Smooth muscle cell (in vitro differentiated cells): Measurements from ENCODE around the gene LRTM2. TPM values are rescaled to one million over a fixed set of nuclear protein-coding genes. Genes with fewer than 3 reads are reported as not detected.

ENCODE experiments used
- DNase-seq: peaks from one replicate; lab custom pipeline; 2025; ENCODE audit not compliant: unreplicated experiment; lab: John Stamatoyannopoulos, UW
- H2AFZ ChIP-seq: fragments of 200-600 bp; sonication (generic); 2 replicates; pipeline ENCODE4 v1.6.0; 2016; ENCODE audit warnings: antibody characterized with exemption, low read depth, mild to moderate bottlenecking
- H3F3A ChIP-seq: fragments of 200-600 bp; sonication (generic); 2 replicates; pipeline ENCODE4 v1.6.0; 2017; ENCODE audit warnings: antibody characterized with exemption, low read depth
- H3K27ac ChIP-seq: fragments of 200-600 bp; sonication (generic); 2 replicates; pipeline ENCODE4 v1.5.1; 2016; ENCODE audit warnings: low read depth, mild to moderate bottlenecking
- H3K27me3 ChIP-seq: fragments of 200-600 bp; sonication (generic); 2 replicates; pipeline ENCODE4 v1.6.1; 2016; ENCODE audit warnings: low read depth, mild to moderate bottlenecking
- H3K36me3 ChIP-seq: fragments of 200-600 bp; sonication (generic); 2 replicates; pipeline ENCODE4 v1.5.1; 2016; ENCODE audit warnings: low read depth
- H3K4me1 ChIP-seq: fragments of 200-600 bp; sonication (generic); 2 replicates; pipeline ENCODE4 v1.5.1; 2016; ENCODE audit warnings: low read depth
- H3K4me2 ChIP-seq: fragments of 200-600 bp; sonication (generic); 2 replicates; pipeline ENCODE4 v1.6.0; 2016; ENCODE audit warnings: mild to moderate bottlenecking
- H3K4me3 ChIP-seq: fragments of 200-600 bp; sonication (generic); 2 replicates; pipeline ENCODE4 v1.5.1; 2016; ENCODE audit warnings: mild to moderate bottlenecking
- H3K79me2 ChIP-seq: fragments of 200-600 bp; sonication (generic); 2 replicates; pipeline ENCODE4 v1.6.0; 2016; ENCODE audit warnings: low read depth, mild to moderate bottlenecking
- H3K9ac ChIP-seq: fragments of 200-600 bp; sonication (generic); 2 replicates; pipeline ENCODE4 v1.6.0; 2016; ENCODE audit warnings: low read depth
- H3K9me3 ChIP-seq: fragments of 200-600 bp; sonication (generic); replicated peaks from 2 replicates; pipeline ENCODE4 v1.5.1; 2016; ENCODE audit warnings: low read depth
- H4K20me1 ChIP-seq: fragments of 200-600 bp; sonication (generic); 2 replicates; pipeline ENCODE4 v1.6.0; 2016; ENCODE audit warnings: low read depth
- WGBS: methylation state at CpG from one replicate; pipeline ENCODE4 v1.1.7; 2016; ENCODE audit warnings: low lambda C conversion rate; 5-methylcytosine and 5-hydroxymethylcytosine counted together
- polyA plus RNA-seq: library from polyadenylated mRNA; unstranded; fragments of >200 nt; fragmentation: Nextera tagmentation; extraction: Ambion mirVana; gene quantifications from 2 replicates; pipeline ENCODE4 v1.2.1, GENCODE V29; 2016
- total RNA-seq: library from RNA; depleted of rRNA; stranded (reverse); fragments of >200 nt; gene quantifications from 2 replicates; pipeline ENCODE4 v1.2.3, GENCODE V29; 2014
- TF ChIP-seq, protein P1 (sequence below): fragments of 200-600 bp; sonication (generic); IDR thresholded peaks from 2 replicates; pipeline ENCODE4 v1.5.1; 2017; ENCODE audit warnings: borderline replicate concordance, mild to moderate bottlenecking, antibody characterized with exemption; ENCODE audit not compliant: insufficient read depth, poor library complexity, severe bottlenecking

LRTM2 gene
- total and polyA plus RNA-seq, 2 experiments from 2014 or later: not detected

DNA sequence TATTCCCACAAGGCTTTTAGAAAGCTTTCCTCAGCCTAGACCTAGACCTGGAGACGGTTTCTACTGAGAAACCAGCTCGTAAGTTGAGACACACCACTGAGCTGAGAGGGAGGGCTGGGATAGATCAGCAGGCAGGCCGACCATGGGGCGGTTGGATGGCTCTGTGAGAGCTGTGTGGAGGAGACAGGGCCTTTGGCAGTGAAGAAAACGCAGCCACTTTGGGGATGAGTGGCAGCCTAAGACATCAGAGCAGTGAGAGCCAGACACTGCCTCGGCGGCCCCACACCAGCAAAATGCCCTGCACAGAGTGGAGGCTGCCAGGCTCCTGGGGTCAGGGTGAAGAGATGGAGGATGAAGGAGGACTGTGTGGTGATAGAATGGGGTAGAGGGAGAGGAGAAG lies 52.1 kb downstream of the LRTM2 start:
- H3K27ac ChIP-seq: no peak overlapping the region
- H3K4me2 ChIP-seq: no peak overlapping the region
- H3K9me3 ChIP-seq: no peaks in the 10 kb centered on the region
- no peaks in the 10 kb centered on the region for H3K36me3 ChIP-seq
- H2AFZ ChIP-seq: no peak overlapping the region
- no peak for DNase-seq
- TF ChIP-seq, protein P1, sequence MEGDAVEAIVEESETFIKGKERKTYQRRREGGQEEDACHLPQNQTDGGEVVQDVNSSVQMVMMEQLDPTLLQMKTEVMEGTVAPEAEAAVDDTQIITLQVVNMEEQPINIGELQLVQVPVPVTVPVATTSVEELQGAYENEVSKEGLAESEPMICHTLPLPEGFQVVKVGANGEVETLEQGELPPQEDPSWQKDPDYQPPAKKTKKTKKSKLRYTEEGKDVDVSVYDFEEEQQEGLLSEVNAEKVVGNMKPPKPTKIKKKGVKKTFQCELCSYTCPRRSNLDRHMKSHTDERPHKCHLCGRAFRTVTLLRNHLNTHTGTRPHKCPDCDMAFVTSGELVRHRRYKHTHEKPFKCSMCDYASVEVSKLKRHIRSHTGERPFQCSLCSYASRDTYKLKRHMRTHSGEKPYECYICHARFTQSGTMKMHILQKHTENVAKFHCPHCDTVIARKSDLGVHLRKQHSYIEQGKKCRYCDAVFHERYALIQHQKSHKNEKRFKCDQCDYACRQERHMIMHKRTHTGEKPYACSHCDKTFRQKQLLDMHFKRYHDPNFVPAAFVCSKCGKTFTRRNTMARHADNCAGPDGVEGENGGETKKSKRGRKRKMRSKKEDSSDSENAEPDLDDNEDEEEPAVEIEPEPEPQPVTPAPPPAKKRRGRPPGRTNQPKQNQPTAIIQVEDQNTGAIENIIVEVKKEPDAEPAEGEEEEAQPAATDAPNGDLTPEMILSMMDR: no peak
- no peaks in the 10 kb centered on the region for H3F3A ChIP-seq
- peaks cover 11% of the 10 kb centered on the region for H3K27me3 ChIP-seq
- WGBS: 88% methylated on average over 7 of the region's 7 CpGs
- no peaks in the 10 kb centered on the region for H3K4me1 ChIP-seq
- no peaks in the 10 kb centered on the region for H3K79me2 ChIP-seq
- no peaks in the 10 kb centered on the region for H4K20me1 ChIP-seq
- H3K9ac ChIP-seq: no peak overlapping the region
- no peak overlapping the region for H3K4me3 ChIP-seq

GRCh38 chr12:1873531-1874510 lies 53.5 kb downstream of the LRTM2 start:
- 76% methylated on average over 5 of the region's 5 CpGs for WGBS
- no peak for DNase-seq

GRCh38 chr12:1875608-1876007 lies 55.2 kb downstream of the LRTM2 start:
- Histone ChIP-seq H3K27ac (no peak overlapping the region), H3K79me2 (no peaks in the 10 kb centered on the region), H3K4me3 (no peak overlapping the region), H3F3A (no peaks in the 10 kb centered on the region), H3K9me3 (no peaks in the 10 kb centered on the region), H2AFZ (no peak overlapping the region), H3K9ac (no peak overlapping the region), H3K4me2 (no peak overlapping the region), H3K27me3 (peaks cover 11% of the 10 kb centered on the region), H3K36me3 (no peaks in the 10 kb centered on the region), H4K20me1 (no peaks in the 10 kb centered on the region), H3K4me1 (no peaks in the 10 kb centered on the region)
- TF ChIP-seq, protein P1: no peak
- WGBS: 93% methylated on average over 6 of the region's 6 CpGs
- DNase-seq: no peak

More at GRCh38 chr12:1873531-1874510, 53.5 kb downstream of the LRTM2 start:
- Histone ChIP-seq H3F3A (no peaks in the 10 kb centered on the region), H3K27me3 (peaks cover 11% of the 10 kb centered on the region), H4K20me1 (no peaks in the 10 kb centered on the region), H3K36me3 (no peaks in the 10 kb centered on the region), H3K79me2 (no peaks in the 10 kb centered on the region), H3K4me2 (no peak overlapping the region), H2AFZ (no peak overlapping the region), H3K9me3 (no peaks in the 10 kb centered on the region), H3K9ac (no peak overlapping the region), H3K4me3 (no peak overlapping the region), H3K27ac (no peak overlapping the region), H3K4me1 (no peaks in the 10 kb centered on the region)
- TF ChIP-seq, protein P1: no peak
